Central memory CD8-positive, alpha-beta T cell (primary cell): ENCODE results near the gene ARMC12.

Experiments
- ATAC-seq: fragments of 150-1000 bp; cut with Tn5 transposase; replicated peaks from 2 replicates; pipeline ENCODE4 v1.10.0; 2022; ENCODE audit warnings: mild to moderate bottlenecking, moderate FRiP score, moderate number of reproducible peaks; ENCODE audit not compliant: poor library complexity, severe bottlenecking; ENCODE audit errors: extremely low read depth
- DNase-seq, 2 donors: peaks; one replicate each; pipeline ENCODE4 v3.0.0; 2021; ENCODE audit warnings: low spot score in 2 of 2
- H3K27ac Mint-ChIP-seq: one replicate; pipeline ENCODE4 v1.8.0; 2022; ENCODE audit warnings: low read depth, mild to moderate bottlenecking, moderate library complexity, mixed read lengths
- H3K27me3 Mint-ChIP-seq: one replicate; pipeline ENCODE4 v1.8.0; 2022; ENCODE audit warnings: mixed read lengths
- H3K36me3 Mint-ChIP-seq: one replicate; pipeline ENCODE4 v1.8.0; 2022; ENCODE audit warnings: mild to moderate bottlenecking, moderate library complexity, mixed read lengths; ENCODE audit not compliant: insufficient read depth
- H3K4me1 Mint-ChIP-seq: one replicate; pipeline ENCODE4 v1.8.0; 2022; ENCODE audit warnings: mixed read lengths
- H3K4me3 Mint-ChIP-seq: one replicate; pipeline ENCODE4 v1.8.0; 2022; ENCODE audit warnings: mild to moderate bottlenecking, moderate library complexity, mixed read lengths
- H3K9me3 Mint-ChIP-seq: one replicate; pipeline ENCODE4 v1.8.0; 2022; ENCODE audit warnings: mixed read lengths

Gene ARMC12

DNA sequence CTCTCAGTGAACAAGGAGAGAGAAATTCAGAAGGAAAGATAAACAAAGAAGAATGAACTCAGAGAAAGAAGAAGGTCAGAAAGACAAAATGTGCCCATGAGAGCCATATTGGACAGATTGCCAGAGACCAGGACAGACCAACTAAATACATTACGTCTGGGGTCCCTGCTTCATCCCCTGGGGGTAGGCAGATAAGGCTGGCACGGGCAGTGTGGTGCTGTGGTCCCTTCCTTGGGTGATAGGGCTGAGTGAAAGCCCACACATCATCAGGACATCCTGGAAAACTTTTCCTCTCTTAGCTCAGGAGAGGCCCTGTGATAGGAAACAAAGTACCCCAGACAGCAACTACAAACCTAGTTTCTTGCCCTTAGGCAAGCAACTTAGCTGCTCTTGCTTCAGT, 13.2 kb upstream of the ARMC12 start:
- Mint-ChIP-seq H3K27ac (no peak overlapping the region), H3K4me1 (peaks cover 62% of the 10 kb centered on the region), H3K36me3 (peaks cover 12% of the 10 kb centered on the region), H3K27me3 (no peaks in the 10 kb centered on the region), H3K9me3 (no peaks in the 10 kb centered on the region), H3K4me3 (no peak overlapping the region)
- ATAC-seq (no peak), DNase-seq (no peak)

DNA sequence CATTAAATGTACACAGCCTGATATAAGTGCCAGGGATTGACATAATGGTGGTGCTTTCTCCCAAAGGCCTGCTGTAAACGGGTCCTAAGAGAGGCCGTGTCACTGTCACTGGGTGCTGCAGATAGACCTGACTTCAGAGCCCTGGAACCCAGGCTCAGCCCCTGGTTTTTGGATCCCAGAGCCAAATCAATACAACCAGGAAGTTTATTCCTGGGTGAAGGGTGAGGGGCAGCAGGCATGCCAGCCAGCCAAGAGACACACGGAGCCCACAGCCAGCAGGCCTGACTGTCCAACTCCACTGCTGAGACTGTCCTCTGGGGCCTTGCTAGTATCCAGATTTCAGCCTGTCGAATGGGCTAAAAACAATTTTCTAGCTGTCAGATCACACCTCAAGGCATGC, 12.8 kb upstream of the ARMC12 start:
- H3K4me1 Mint-ChIP-seq = peaks cover 62% of the 10 kb centered on the region

GRCh38 chr6:35724471-35724870, 12.4 kb upstream of the ARMC12 start:
- Mint-ChIP-seq H3K4me1 (peaks cover 63% of the 10 kb centered on the region), H3K27ac (no peak overlapping the region), H3K4me3 (no peak overlapping the region), H3K36me3 (peaks cover 15% of the 10 kb centered on the region), H3K27me3 (no peaks in the 10 kb centered on the region), H3K9me3 (no peaks in the 10 kb centered on the region)
- no peak for ATAC-seq
- DNase-seq = no peak

More for the DNA sequence above, 12.8 kb upstream of the ARMC12 start:
- peaks cover 12% of the 10 kb centered on the region for H3K36me3 Mint-ChIP-seq
- H3K27ac Mint-ChIP-seq = no peak overlapping the region
- no peaks in the 10 kb centered on the region for H3K9me3 Mint-ChIP-seq
- DNase-seq (no peak), ATAC-seq (no peak)
- no peak overlapping the region for H3K4me3 Mint-ChIP-seq
- H3K27me3 Mint-ChIP-seq = no peaks in the 10 kb centered on the region

- no peaks in the 10 kb centered on the region for H3K27me3 Mint-ChIP-seq
- ATAC-seq (no peak), DNase-seq (no peak)
- peak overlapping the region; percentile 74 for H3K27ac Mint-ChIP-seq
- no peak overlapping the region for H3K4me3 Mint-ChIP-seq
- H3K4me1 Mint-ChIP-seq = peaks cover 63% of the 10 kb centered on the region
- no peaks in the 10 kb centered on the region for H3K9me3 Mint-ChIP-seq
- H3K36me3 Mint-ChIP-seq = peaks cover 15% of the 10 kb centered on the region
Measured at GRCh38 chr6:35725081-35725708, 11.6 kb upstream of the ARMC12 start.

DNA sequence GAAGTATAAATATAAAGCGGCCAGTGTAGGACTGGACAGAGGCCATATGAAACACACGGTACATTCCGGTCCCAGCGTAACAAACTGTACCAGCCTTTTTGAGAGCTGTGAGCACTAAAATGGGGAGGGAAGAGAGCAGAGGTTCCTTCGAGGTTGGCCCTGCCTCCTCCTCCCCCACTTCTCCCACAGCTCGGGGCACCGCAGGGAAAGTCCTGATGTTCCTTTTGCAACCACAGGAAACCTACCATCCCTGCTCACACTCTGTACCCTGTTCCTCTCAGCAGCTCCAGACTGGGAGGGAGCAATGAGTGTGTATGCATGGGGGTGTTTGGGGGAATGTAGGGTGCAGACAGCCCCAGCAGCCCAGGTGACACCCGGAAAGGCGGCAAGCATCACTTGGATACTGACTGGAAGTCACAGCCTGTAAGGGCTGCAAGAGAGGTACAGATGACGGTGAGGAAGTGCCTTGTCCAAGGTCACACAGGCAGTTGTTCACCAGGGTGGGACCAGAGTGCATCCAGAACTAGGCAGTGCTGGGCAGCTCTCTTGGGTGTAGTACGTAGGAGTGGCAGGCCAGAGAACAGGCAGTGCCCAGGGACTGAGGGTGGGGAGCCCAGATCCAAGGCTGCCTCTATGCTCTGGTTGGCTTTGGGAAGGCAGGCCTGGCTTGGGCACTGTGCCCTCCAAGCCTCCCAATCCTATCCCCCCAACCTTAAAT, 11.0 kb upstream of the ARMC12 start:
- Mint-ChIP-seq H3K4me1 (peaks cover 58% of the 10 kb centered on the region), H3K4me3 (peak overlapping the region; percentile 60), H3K9me3 (no peaks in the 10 kb centered on the region), H3K36me3 (peaks cover 15% of the 10 kb centered on the region), H3K27ac (peak overlapping the region; percentile 74), H3K27me3 (no peaks in the 10 kb centered on the region)
- ATAC-seq (no peak), DNase-seq (no peak)

- H3K27me3 Mint-ChIP-seq = no peaks in the 10 kb centered on the region
- peak overlapping the region; percentile 74 for H3K27ac Mint-ChIP-seq
- peaks cover 20% of the 10 kb centered on the region for H3K36me3 Mint-ChIP-seq
- no peaks in the 10 kb centered on the region for H3K9me3 Mint-ChIP-seq
- peak overlapping the region; percentile 60 for H3K4me3 Mint-ChIP-seq
- H3K4me1 Mint-ChIP-seq = peaks cover 70% of the 10 kb centered on the region
- peak; percentile 16 for ATAC-seq
- DNase-seq = no peak
Measured at GRCh38 chr6:35727231-35727934, 9.4 kb upstream of the ARMC12 start.

DNA sequence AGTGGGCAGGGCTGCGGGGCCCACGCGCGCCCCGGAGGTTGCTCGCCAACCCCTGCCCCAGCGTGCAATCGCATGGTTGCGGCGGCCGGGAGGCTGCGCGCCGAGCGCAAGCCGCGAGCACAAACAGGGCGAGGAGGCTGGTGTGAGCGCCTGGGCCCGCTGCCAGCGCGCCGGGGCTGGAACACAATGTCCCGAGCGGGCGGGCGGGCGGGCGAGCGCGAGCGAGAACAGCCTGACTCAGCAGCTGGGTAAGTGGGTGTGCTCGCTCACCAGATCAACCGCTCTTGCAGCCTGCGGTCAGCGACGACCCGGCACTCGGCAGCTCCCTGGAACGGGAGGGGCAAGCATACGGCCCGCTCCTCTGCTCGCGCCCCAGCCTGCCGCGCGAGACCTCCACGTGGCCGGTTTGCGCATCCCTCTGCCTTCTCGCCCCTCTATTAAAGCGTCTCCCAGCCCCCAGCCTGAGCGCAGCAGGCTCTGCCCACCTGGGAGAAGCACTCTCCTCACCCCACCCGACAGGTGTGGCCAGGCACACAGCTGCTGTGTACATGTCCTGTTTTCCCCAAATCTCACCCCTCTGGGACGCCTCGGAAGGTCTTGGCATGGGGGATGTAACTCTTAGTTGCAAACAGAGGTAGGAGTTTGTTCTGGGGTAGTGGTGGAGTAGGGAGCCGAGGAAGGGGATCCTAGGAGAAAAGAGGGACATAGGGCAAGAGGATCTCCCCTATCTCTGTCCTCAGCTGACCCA, 8.7 kb upstream of the ARMC12 start:
- ATAC-seq (peak; percentile 61), DNase-seq (peak; percentile 75 to 85)
- peak overlapping the region; percentile 60 for H3K4me3 Mint-ChIP-seq
- no peaks in the 10 kb centered on the region for H3K27me3 Mint-ChIP-seq
- H3K9me3 Mint-ChIP-seq = no peaks in the 10 kb centered on the region
- peaks cover 77% of the 10 kb centered on the region for H3K4me1 Mint-ChIP-seq
- H3K27ac Mint-ChIP-seq = peak overlapping the region; percentile 74
- peaks cover 21% of the 10 kb centered on the region for H3K36me3 Mint-ChIP-seq

GRCh38 chr6:35728683-35729678, 7.9 kb upstream of the ARMC12 start:
- H3K27ac Mint-ChIP-seq = peak overlapping the region; percentile 74
- H3K4me1 Mint-ChIP-seq = peaks cover 73% of the 10 kb centered on the region
- H3K36me3 Mint-ChIP-seq = peaks cover 21% of the 10 kb centered on the region
- H3K4me3 Mint-ChIP-seq = peak overlapping the region; percentile 60
- H3K27me3 Mint-ChIP-seq = no peaks in the 10 kb centered on the region
- H3K9me3 Mint-ChIP-seq = no peaks in the 10 kb centered on the region
- DNase-seq = no peak
- no peak for ATAC-seq

DNA sequence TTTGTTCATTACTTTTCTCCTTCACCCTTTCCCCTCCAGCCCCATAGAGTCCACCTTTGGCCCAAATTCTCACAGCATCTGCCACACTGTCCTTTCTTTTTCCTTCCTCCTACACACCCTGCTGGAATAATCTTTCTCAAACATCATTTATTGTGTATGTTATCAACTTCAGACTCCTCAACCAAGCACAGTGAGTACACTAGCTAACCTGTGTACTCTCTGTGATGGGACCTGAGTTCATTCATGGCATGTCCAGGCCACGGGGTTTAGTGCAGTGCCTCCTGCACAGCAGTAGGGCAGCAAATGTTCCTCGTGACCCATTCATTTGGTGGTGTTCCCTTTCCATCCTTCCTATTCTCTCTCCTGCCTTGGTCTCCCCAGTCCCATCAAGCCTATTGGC, 7.1 kb upstream of the ARMC12 start:
- Mint-ChIP-seq H3K4me3 (peak overlapping the region; percentile 60), H3K27ac (peak overlapping the region; percentile 74), H3K27me3 (no peaks in the 10 kb centered on the region), H3K9me3 (no peaks in the 10 kb centered on the region), H3K4me1 (peaks cover 67% of the 10 kb centered on the region), H3K36me3 (peaks cover 21% of the 10 kb centered on the region)
- DNase-seq (no peak), ATAC-seq (no peak)

GRCh38 chr6:35730745-35731413, 6.0 kb upstream of the ARMC12 start:
- no peak for ATAC-seq
- peak overlapping the region; percentile 74 for H3K27ac Mint-ChIP-seq

DNA sequence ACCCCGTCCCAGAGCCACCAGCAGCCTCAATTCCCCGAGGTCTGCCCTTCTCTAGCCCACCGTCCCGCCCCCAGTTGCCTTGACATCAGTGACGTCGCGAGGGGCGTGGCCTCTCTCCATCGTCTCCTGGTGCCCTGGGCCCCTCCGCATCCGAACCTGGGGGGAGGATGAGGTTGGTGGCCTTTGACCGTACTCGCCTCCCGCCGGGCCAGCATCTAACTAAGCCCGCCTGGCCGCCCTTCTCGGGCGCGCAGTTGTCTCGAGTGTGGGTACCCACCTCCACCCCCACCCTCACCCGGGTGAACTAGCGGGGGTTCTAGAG, 5.5 kb upstream of the ARMC12 start:
- Mint-ChIP-seq H3K36me3 (peaks cover 20% of the 10 kb centered on the region), H3K4me1 (peaks cover 59% of the 10 kb centered on the region), H3K9me3 (no peaks in the 10 kb centered on the region), H3K27me3 (no peaks in the 10 kb centered on the region), H3K4me3 (peak overlapping the region; percentile 84), H3K27ac (peak overlapping the region; percentile 74)
- peak; percentile 90 to 93 for DNase-seq
- peak; percentile 41 for ATAC-seq

More at GRCh38 chr6:35730745-35731413, 6.0 kb upstream of the ARMC12 start:
- Mint-ChIP-seq H3K9me3 (no peaks in the 10 kb centered on the region), H3K4me3 (peak overlapping the region; percentile 84), H3K36me3 (peaks cover 21% of the 10 kb centered on the region), H3K27me3 (no peaks in the 10 kb centered on the region), H3K4me1 (peaks cover 59% of the 10 kb centered on the region)
- DNase-seq = no peak
